Thoracic aorta (tissue), 2 donors: ENCODE measurements around the gene SECTM1. TPM values are rescaled to one million over a fixed set of nuclear protein-coding genes. Genes with fewer than 3 reads are reported as not detected.

Source experiments
- ATAC-seq: fragments of 150-250 bp; one replicate; pipeline ENCODE4 v1.8.0; 2017; ENCODE audit warnings: low read depth; ENCODE audit not compliant: insufficient number of reproducible peaks, low FRiP score
- DNase-seq: peaks from one replicate; pipeline ENCODE4 v3.0.0-alpha.2; 2020; ENCODE audit warnings: low spot score
- H3K27ac ChIP-seq, 2 donors: fragments of 200-600 bp; sonication (generic); 1 replicate in 1 of 2; 2 replicates in 1 of 2; pipeline ENCODE4 v1.5.1; 2016; ENCODE audit warnings: mild to moderate bottlenecking in 2 of 2, moderate library complexity in 2 of 2
- H3K27me3 ChIP-seq: fragments of 200-600 bp; sonication (generic); replicated peaks from 2 replicates; pipeline ENCODE4 v1.6.0; 2016; ENCODE audit warnings: mild to moderate bottlenecking; ENCODE audit not compliant: insufficient read depth
- H3K36me3 ChIP-seq: fragments of 200-600 bp; sonication (generic); one replicate; pipeline ENCODE4 v1.5.1; 2016
- H3K4me1 ChIP-seq, 2 donors: fragments of 200-600 bp; sonication (generic); 1 replicate in 1 of 2; 2 replicates in 1 of 2; pipeline versions ENCODE4 v1.5.1 to v1.6.0; 2016; ENCODE audit warnings: low read depth in 2 of 2, mild to moderate bottlenecking in 1 of 2; ENCODE audit not compliant: control insufficient read depth in 1 of 2
- H3K4me3 ChIP-seq: fragments of 200-600 bp; sonication (generic); 2 replicates; pipeline ENCODE4 v1.5.1; 2016; ENCODE audit warnings: mild to moderate bottlenecking
- H3K9me3 ChIP-seq: fragments of 200-600 bp; sonication (generic); 2 replicates; pipeline ENCODE4 v1.5.1; 2016
- total RNA-seq, 2 donors: library from RNA; depleted of rRNA; stranded (reverse); fragments of >200 nt; gene quantifications; one replicate each; pipeline versions ENCODE4 v1.1.0 to v1.2.3, GENCODE V29; 2016
- TF ChIP-seq, protein P1 (sequence below): fragments of 200-600 bp; sonication (generic); IDR thresholded peaks from one replicate; pipeline ENCODE4 v1.5.1; 2019; ENCODE audit warnings: antibody characterized with exemption

The SECTM1 gene
- total RNA-seq, 2 donors from 2014 or later = 16.7 to 32.2 TPM

DNA sequence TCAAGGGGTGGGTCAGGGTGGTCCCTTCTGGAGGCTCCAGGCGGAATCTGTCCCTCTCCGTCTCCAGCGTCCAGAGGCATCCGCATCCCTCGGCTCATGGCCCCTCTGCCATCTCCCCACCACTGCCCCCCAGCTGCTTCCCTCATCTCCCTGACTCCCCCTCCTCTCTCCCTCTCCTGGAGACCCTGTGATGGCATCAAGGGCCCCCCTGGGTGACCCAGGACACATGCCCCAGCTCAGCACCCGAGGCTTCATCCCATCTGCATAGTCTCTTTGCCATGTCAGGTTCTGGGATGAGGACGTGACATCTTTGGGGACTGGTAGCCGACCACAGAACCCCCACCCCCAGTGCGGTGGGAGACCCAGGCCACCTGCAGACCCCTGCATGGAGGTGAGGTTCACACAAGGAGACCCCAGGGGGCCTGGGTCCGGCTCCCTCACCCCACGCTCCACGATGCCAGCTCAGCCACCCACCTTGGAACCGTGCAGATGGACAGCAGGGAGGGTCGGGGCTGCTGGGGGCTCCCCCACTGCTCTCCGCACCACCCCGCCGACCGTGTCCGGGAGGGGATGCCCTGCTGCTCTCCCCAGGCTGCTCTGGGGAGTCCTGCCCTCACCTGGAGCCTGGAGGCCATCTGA is 3.8 kb downstream of the SECTM1 start:
- Histone ChIP-seq H3K4me1 (peaks cover 19 to 31% of the 10 kb centered on the region in 2 donors), H3K9me3 (no peaks in the 10 kb centered on the region), H3K27me3 (no peaks in the 10 kb centered on the region), H3K36me3 (no peaks in the 10 kb centered on the region), H3K4me3 (no peak overlapping the region), H3K27ac (no peak overlapping the region)
- no peak for DNase-seq
- TF ChIP-seq, protein P1, sequence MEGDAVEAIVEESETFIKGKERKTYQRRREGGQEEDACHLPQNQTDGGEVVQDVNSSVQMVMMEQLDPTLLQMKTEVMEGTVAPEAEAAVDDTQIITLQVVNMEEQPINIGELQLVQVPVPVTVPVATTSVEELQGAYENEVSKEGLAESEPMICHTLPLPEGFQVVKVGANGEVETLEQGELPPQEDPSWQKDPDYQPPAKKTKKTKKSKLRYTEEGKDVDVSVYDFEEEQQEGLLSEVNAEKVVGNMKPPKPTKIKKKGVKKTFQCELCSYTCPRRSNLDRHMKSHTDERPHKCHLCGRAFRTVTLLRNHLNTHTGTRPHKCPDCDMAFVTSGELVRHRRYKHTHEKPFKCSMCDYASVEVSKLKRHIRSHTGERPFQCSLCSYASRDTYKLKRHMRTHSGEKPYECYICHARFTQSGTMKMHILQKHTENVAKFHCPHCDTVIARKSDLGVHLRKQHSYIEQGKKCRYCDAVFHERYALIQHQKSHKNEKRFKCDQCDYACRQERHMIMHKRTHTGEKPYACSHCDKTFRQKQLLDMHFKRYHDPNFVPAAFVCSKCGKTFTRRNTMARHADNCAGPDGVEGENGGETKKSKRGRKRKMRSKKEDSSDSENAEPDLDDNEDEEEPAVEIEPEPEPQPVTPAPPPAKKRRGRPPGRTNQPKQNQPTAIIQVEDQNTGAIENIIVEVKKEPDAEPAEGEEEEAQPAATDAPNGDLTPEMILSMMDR = no peak
- ATAC-seq = no peak

DNA sequence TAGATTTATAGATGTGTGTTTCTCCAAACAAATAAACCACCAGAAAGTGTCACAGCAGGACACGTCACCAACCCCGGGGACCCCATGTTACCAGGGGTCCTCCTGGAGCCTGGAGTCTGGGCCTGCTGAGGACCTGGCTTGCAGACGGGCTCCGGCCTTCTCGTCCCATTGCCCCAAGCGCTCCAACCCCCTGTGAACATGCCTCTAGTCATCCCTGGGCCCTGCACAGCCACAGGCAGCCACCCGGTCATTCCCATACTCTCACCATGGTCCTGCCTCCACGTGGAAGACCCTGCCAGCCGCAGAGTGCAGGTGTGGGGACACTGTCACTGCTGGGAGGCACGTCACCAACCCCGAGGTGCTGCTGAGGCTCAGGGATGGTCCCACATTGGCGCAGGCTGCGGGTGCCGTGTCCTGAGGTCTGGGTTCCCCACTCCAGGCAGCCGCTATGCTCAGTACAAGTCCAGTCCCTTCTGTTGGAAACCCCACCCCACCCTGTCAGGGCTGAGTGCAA is 4.5 kb downstream of the SECTM1 start:
- Histone ChIP-seq H3K9me3 (no peaks in the 10 kb centered on the region), H3K27me3 (no peaks in the 10 kb centered on the region), H3K27ac (no peak overlapping the region), H3K4me3 (no peak overlapping the region), H3K4me1 (peaks cover 11 to 23% of the 10 kb centered on the region in 2 donors), H3K36me3 (no peaks in the 10 kb centered on the region)
- ATAC-seq (no peak), DNase-seq (no peak)
- TF ChIP-seq, protein P1 = no peak

DNA sequence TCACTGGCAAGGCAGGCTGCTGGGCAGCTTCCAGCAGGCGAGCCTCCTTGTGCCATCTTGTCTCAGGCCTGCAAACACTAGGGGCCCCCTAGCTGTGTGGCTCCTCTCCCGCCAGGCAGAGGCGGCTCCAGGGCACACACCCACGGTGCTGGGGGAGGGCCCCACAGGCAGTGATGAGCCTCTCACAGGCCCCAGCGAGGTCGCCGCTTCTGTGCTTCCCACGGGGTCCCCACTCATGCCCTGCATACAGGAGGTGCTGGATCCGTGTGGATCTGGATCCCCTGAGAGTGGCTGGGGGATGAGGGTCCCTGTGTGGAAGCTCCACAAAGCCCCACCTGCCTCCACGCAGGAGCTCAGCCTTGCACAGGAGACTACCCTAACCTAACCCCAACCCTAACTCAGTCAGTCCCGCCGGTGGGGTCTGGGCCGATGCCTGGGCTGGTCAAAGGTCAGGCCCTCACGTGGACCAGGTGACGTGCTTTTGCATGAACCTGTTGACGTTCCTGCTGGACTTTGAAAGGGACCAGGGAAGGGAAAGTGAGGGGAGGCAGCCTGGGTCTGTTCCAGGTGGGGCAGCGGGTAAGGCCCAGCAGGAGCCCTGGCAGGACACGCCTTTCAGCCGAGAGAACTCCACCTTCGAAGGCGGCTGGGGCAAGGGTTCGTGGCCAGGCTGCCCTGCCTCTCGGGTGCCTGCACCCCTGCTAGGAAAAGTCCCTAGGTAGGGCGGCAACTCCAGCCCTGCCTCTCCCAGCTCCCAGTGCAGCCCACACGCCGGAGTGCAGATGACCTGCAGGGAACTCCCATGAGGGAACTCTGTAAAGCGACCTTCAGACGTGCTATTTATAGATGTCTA is 5.2 kb downstream of the SECTM1 start:
- Histone ChIP-seq H3K27me3 (no peaks in the 10 kb centered on the region), H3K27ac (no peak overlapping the region), H3K4me3 (no peak overlapping the region), H3K36me3 (no peaks in the 10 kb centered on the region), H3K9me3 (no peaks in the 10 kb centered on the region), H3K4me1 (peaks cover 10 to 17% of the 10 kb centered on the region in 2 donors)
- TF ChIP-seq, protein P1 = no peak
- no peak for DNase-seq
- no peak for ATAC-seq

DNA sequence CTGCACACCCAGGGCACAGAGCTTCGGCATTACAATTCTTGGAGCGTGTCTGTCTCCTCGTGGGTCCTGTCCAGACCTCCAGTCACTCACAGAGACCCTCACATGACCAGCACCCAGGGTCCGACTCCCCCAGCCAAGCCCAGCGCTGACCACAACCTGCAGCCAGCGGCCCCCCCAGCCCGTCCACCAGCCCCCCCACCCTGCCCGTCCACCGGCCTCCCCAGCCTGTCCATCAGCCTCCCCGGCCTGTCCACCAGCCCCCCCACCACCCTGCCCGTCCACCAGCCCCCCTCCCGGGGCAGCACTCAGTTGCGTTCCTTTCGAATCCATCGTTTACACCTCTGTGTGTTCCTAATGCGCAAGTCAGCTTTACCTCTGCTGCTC is 5.8 kb downstream of the SECTM1 start:
- Histone ChIP-seq H3K9me3 (no peaks in the 10 kb centered on the region), H3K4me3 (no peak overlapping the region), H3K4me1 (peaks cover 4 to 10% of the 10 kb centered on the region in 2 donors), H3K27me3 (no peaks in the 10 kb centered on the region), H3K27ac (no peak overlapping the region), H3K36me3 (no peaks in the 10 kb centered on the region)
- TF ChIP-seq, protein P1 = no peak
- DNase-seq (no peak), ATAC-seq (no peak)

DNA sequence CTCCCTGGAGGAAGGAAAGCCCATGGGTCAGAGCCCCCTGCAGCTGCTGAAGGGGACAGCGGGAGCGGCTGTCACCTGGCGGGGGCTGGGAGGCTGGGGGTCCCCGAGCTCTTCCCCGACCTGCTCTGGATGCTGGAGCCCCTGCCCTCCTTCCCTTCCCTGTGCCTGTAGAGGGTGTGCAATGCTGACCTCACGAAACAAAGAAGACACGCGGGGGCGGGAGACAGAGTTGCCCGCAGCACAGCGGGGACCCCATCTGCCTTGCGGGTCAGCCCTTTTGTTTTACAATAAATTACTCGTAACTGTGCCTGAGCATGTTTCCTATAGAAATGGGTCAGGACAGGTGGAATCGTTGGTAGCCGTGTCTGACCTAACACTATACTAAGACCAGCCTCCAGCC is 6.3 kb downstream of the SECTM1 start:
- Histone ChIP-seq H3K4me3 (no peak overlapping the region), H3K27ac (no peak overlapping the region), H3K36me3 (no peaks in the 10 kb centered on the region), H3K27me3 (no peaks in the 10 kb centered on the region), H3K4me1 (peaks cover 0 to 6% of the 10 kb centered on the region in 2 donors), H3K9me3 (no peaks in the 10 kb centered on the region)
- TF ChIP-seq, protein P1 = no peak
- no peak for ATAC-seq
- DNase-seq = no peak
